OCI-LY1 (cell line): ENCODE measurements around the gene STARD13.

Experiments
- H2AFZ ChIP-seq: fragments of 200-600 bp; sonication (generic), shearing (Covaris generic); 2 replicates; pipeline ENCODE4 v1.6.0; 2014; ENCODE audit warnings: antibody characterized with exemption, mild to moderate bottlenecking, low read length
- H3F3A ChIP-seq: fragments of 200-600 bp; sonication (generic), shearing (Covaris generic); 2 replicates; pipeline ENCODE4 v1.6.0; 2014; ENCODE audit warnings: mild to moderate bottlenecking, antibody characterized with exemption, low read length, moderate library complexity; ENCODE audit not compliant: insufficient read depth
- H3K27ac ChIP-seq: fragments of 200-600 bp; sonication (generic); 2 replicates; pipeline ENCODE4 v1.5.1; 2014; ENCODE audit warnings: low read length, mixed run types, mild to moderate bottlenecking, low read depth; ENCODE audit not compliant: poor library complexity, severe bottlenecking
- H3K27me3 ChIP-seq: fragments of 200-600 bp; sonication (generic); 2 replicates; pipeline ENCODE4 v1.6.0; 2014; ENCODE audit warnings: antibody characterized with exemption, mild to moderate bottlenecking, low read length, moderate library complexity; ENCODE audit not compliant: insufficient read depth
- H3K36me3 ChIP-seq: fragments of 200-600 bp; sonication (generic); 2 replicates; pipeline ENCODE4 v1.6.1; 2014; ENCODE audit warnings: mild to moderate bottlenecking, antibody characterized with exemption, low read length, moderate library complexity, mixed read lengths; ENCODE audit not compliant: insufficient read depth
- H3K4me1 ChIP-seq: fragments of 200-600 bp; sonication (generic); 2 replicates; pipeline ENCODE4 v1.5.1; 2014; ENCODE audit warnings: mild to moderate bottlenecking, low read length, moderate library complexity; ENCODE audit not compliant: insufficient read depth, severe bottlenecking
- H3K4me2 ChIP-seq: fragments of 200-600 bp; sonication (generic), shearing (Covaris generic); 2 replicates; pipeline ENCODE4 v1.6.1; 2014; ENCODE audit warnings: low read length
- H3K4me3 ChIP-seq: fragments of 200-600 bp; sonication (generic); 2 replicates; pipeline ENCODE4 v1.5.1; 2014; ENCODE audit warnings: low read length, low read depth, mild to moderate bottlenecking, mixed read lengths; ENCODE audit not compliant: poor library complexity, severe bottlenecking
- H3K79me2 ChIP-seq: fragments of 200-600 bp; shearing (Covaris generic); 2 replicates; pipeline ENCODE4 v1.6.1; 2016; ENCODE audit warnings: mixed run types, low read length, mixed read lengths; ENCODE audit not compliant: insufficient read depth
- H3K9ac ChIP-seq: fragments of 200-600 bp; sonication (generic), shearing (Covaris generic); 2 replicates; pipeline ENCODE4 v1.6.1; 2014; ENCODE audit warnings: mild to moderate bottlenecking, low read length, mixed read lengths
- H3K9me2 ChIP-seq: fragments of 200-600 bp; sonication (generic), shearing (Covaris generic); 2 replicates; pipeline ENCODE4 v1.6.1; 2014; ENCODE audit warnings: low read depth, mild to moderate bottlenecking, low read length, mixed read lengths
- H3K9me3 ChIP-seq: fragments of 200-600 bp; shearing (Covaris generic); 2 replicates; pipeline ENCODE4 v1.6.1; 2014; ENCODE audit warnings: low read length, mixed read lengths
- H4K20me1 ChIP-seq: fragments of 200-600 bp; sonication (generic), shearing (Covaris generic); 2 replicates; pipeline ENCODE4 v1.6.0; 2016; ENCODE audit warnings: mild to moderate bottlenecking, low read length; ENCODE audit not compliant: insufficient read depth
- EZH2 ChIP-seq: fragments of 200-600 bp; sonication (generic), shearing (Covaris generic); IDR thresholded peaks from 2 replicates; pipeline ENCODE4 v1.8.0; 2017; ENCODE audit warnings: borderline replicate concordance, mixed run types, mild to moderate bottlenecking, antibody characterized with exemption, low read length, moderate library complexity, mixed read lengths
- TF ChIP-seq, protein P1 (sequence below): fragments of 200-600 bp; sonication (generic), shearing (Covaris generic); IDR thresholded peaks from 2 replicates; pipeline ENCODE4 v1.5.1; 2017; ENCODE audit warnings: mild to moderate bottlenecking, antibody characterized with exemption, low read length, moderate library complexity, mixed read lengths

The STARD13 gene

GRCh38 chr13:33092073-33092987 is 193.2 kb downstream of the STARD13 start:
- no peak overlapping the region for H3K9ac ChIP-seq
- no peaks in the 10 kb centered on the region for H3K9me3 ChIP-seq
- H3K27ac ChIP-seq, result no peak overlapping the region
- H3F3A ChIP-seq, result no peaks in the 10 kb centered on the region
- H3K4me1 ChIP-seq, result no peaks in the 10 kb centered on the region
- H3K27me3 ChIP-seq, result no peaks in the 10 kb centered on the region
- TF ChIP-seq EZH2, result no peak
- TF ChIP-seq, protein P1, sequence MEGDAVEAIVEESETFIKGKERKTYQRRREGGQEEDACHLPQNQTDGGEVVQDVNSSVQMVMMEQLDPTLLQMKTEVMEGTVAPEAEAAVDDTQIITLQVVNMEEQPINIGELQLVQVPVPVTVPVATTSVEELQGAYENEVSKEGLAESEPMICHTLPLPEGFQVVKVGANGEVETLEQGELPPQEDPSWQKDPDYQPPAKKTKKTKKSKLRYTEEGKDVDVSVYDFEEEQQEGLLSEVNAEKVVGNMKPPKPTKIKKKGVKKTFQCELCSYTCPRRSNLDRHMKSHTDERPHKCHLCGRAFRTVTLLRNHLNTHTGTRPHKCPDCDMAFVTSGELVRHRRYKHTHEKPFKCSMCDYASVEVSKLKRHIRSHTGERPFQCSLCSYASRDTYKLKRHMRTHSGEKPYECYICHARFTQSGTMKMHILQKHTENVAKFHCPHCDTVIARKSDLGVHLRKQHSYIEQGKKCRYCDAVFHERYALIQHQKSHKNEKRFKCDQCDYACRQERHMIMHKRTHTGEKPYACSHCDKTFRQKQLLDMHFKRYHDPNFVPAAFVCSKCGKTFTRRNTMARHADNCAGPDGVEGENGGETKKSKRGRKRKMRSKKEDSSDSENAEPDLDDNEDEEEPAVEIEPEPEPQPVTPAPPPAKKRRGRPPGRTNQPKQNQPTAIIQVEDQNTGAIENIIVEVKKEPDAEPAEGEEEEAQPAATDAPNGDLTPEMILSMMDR, result no peak
- H3K4me2 ChIP-seq, result no peak overlapping the region
- no peaks in the 10 kb centered on the region for H3K36me3 ChIP-seq
- H3K4me3 ChIP-seq, result no peak overlapping the region
- H3K9me2 ChIP-seq, result no peaks in the 10 kb centered on the region
- no peaks in the 10 kb centered on the region for H3K79me2 ChIP-seq
- H2AFZ ChIP-seq, result no peak overlapping the region
- H4K20me1 ChIP-seq, result no peaks in the 10 kb centered on the region

GRCh38 chr13:33091415-33091774 is 194.2 kb downstream of the STARD13 start:
- Histone ChIP-seq H3F3A (no peaks in the 10 kb centered on the region), H3K36me3 (no peaks in the 10 kb centered on the region), H3K9me2 (no peaks in the 10 kb centered on the region), H3K4me2 (no peak overlapping the region), H3K4me3 (no peak overlapping the region), H3K4me1 (no peaks in the 10 kb centered on the region), H3K9ac (no peak overlapping the region), H2AFZ (no peak overlapping the region), H3K27me3 (no peaks in the 10 kb centered on the region), H3K79me2 (no peaks in the 10 kb centered on the region), H3K9me3 (no peaks in the 10 kb centered on the region), H4K20me1 (no peaks in the 10 kb centered on the region), H3K27ac (no peak overlapping the region)
- TF ChIP-seq EZH2, result no peak
- TF ChIP-seq, protein P1, result no peak

DNA sequence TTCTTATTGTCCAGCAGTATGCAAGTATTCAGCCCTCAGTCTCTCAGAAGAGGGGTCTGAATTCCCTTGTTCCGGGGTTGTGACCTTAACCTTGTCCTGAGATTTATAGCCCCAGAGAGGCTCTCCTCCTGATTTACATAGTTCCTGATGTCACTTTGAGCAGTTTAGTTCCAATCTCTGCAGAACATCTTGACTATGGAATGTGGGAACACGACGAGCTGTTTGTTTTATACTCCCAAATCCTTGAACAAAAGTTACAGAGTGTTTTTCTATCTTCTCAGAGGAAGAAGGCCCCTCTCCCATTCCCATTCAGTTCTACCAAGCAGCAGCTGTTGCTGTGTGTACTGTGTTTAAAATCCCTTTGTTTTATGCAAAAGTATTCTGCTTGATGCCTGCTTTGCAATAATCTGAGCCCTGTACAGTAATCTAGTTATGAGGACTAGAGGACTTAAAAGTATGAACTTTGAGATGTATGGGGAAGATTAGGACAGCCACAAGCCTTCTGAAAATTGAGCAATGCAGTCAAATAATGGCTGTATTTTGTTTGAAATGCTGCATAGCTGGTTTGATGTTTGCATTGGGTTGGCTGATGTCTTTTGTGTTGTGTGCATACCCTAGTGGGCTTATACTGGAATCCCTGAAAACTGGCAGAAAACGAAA is 194.7 kb downstream of the STARD13 start:
- H2AFZ ChIP-seq, result no peak overlapping the region
- H3K4me2 ChIP-seq, result no peak overlapping the region
- H3K36me3 ChIP-seq, result no peaks in the 10 kb centered on the region
- H3K79me2 ChIP-seq, result no peaks in the 10 kb centered on the region
- H3K9me2 ChIP-seq, result no peaks in the 10 kb centered on the region
- H3K27ac ChIP-seq, result no peak overlapping the region
- H3K4me3 ChIP-seq, result no peak overlapping the region
- TF ChIP-seq, protein P1, result no peak
- TF ChIP-seq EZH2, result no peak
- no peaks in the 10 kb centered on the region for H3K27me3 ChIP-seq
- no peaks in the 10 kb centered on the region for H3K9me3 ChIP-seq
- no peaks in the 10 kb centered on the region for H4K20me1 ChIP-seq
- no peaks in the 10 kb centered on the region for H3K4me1 ChIP-seq
- no peak overlapping the region for H3K9ac ChIP-seq
- no peaks in the 10 kb centered on the region for H3F3A ChIP-seq
